ENCODE data around the gene PC.

PC gene

DNA sequence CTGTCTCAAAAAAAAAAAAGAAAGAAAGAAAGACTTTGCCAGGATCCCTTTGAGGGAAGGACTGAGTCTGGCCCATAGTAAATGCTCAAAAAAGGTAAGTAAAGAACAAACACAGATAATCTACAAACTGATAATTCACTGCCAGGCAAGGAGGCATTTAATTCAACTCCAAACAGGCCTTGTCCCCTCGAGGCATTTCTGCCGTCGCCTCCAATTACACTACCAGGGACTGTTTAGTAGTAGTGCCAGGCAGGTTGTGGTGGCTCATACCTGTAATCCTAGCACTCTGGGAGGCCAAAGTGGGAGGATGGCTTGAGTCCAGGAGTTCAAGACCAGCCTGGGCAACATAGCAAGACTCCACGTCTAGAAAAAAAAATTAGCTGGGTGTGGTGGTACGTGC, 43.7 kb downstream of the PC start:
- in situ Hi-C loops (cut with MboI; ENCODE audit: low sequenced_read_pairs) = no loop called here

DNA sequence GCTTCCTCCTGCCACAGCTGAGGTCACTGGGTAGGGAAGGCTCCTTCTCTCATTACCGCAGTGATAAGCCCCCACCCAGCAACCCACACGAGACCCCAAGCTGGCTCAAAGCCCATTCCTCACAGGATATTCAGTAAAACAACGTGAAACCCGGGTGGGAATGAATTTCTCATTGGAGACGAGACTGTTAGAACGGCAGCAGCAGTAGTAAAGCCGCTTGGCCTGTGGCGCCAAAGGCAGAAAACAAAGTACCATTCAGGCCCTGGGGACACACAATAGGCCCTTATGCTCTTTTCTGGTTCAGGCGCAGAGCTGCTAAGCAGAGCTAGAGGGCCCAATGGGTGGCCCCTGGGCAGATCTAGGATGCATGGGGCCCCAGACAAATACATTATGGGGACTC, 45.3 kb downstream of the PC start:
- in situ Hi-C loops (cut with MboI; ENCODE audit: low sequenced_read_pairs) = no loop called here

DNA sequence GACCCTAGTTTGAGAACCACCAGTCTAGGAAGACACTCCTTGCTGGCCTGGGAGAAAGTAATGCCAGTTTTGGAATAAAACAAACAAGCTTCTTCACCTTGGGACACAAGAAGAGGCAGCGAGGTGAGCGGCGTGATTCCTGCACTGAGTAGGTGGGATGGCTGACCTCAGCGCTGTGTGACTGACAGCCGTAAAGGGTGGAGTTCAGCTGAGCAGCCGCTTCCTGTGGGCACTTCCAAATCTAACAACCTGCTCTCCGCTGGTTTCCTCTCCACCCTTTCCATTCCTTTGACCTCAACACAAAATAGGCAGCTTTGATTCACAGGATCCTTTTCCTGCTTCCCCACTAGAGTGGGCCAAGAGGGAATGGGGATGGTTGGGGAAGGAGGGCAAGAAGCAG, 45.8 kb downstream of the PC start:
- in situ Hi-C loops (cut with MboI; ENCODE audit: low sequenced_read_pairs) = no loop called here

DNA sequence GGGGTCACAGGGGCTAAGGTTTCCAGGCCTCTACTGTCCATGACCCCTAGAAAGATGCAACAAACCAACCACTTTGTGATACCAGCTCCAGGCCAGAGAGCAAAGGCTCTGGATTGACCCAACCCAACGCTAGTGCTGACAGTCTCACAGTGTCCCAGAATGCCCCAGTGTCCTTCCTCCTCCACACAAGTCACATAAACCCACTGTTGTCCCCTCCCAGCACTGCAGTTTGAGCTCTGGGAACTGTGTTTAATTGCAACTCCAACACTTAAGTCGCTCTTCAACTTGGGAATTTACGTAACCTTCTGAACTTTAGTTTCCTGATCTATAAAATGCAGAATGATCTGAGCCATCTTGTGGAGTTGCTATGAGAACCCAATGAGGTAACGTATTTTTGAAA, 47.5 kb downstream of the PC start:
- in situ Hi-C loops (cut with MboI; ENCODE audit: low sequenced_read_pairs) = no loop called here

DNA sequence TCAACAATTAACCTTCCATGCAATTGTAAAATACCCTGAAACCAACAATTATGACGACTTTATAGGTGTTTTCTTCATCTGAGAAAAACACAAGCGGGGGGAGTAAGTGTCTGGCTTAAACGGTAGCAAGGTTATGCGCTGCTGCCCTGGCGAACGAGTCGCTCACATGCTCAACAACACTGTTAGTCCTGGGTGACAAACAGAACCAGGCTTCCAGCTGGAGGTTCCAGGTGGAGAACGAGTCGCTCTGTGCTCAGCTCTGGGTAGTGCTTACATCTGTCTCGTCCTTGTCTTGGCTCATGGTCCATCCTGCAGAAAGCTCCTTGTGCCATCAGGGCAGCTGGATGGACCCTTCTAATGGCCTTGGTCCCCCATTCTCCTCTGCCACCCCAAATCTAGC, 48.2 kb downstream of the PC start:
- in situ Hi-C loops (cut with MboI; ENCODE audit: low sequenced_read_pairs) = no loop called here

DNA sequence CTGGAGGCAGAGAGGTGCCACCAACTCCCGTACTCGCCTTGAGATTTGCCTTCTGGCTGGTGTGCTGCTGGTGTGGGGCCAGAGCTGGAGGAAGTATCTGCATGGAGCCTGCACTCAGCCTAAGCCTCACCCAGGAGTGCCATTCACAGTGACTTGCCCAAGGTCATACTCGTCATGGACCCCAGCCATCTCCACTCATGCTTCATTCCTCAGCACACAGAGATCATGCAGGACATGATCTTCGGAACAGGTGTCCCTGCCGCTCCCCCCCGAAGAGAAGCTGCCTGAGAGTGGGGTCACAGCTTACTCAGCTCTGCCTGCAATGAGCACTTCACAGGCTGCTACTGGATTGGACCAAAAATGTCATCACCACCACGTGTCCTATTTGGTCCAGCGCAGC, 49.0 kb downstream of the PC start:
- in situ Hi-C loops (cut with MboI; ENCODE audit: low sequenced_read_pairs) = no loop called here

DNA sequence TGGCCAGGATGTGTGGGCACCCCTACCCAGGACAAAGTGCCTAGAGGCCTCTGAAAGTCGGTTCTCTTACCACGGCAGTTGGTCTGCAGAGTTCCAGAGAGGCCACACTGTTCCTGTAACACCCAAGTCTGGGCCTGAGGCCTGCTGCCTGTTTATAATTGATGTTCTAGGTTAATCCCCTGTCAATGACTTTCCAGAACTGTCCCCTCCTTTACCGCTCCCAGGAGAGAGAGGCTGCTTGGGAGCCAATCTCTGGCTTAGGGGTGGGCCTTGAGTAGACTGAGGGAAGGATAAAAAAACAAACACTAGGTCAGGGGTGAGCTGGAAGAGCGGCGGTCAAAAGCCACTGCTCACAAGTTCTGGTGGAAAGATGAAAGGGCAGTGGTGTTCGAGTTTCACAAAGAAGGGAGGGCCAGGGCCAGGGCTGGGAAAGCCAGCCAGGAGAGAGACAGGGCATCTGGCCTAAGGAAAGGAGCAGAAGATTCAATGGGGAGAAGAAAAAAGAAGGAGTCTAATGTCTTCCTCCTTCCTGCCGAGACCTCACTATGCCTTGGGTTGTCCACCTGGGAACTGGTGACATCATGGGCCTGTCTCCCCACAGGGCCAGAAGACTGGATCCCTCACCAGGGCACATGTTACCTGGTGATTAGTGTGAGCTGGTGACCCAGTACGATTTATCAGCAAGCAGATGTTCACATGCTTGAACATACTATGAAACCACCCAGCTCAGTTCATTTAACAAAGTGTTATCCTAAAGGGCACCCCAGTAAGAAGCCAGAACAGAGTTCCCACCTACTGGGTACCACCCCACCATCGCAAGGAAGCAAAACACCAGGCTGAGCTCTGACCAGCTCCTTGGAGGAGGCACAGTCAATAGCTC, 50.2 kb downstream of the PC start:
- in situ Hi-C loops (cut with MboI; ENCODE audit: low sequenced_read_pairs) = no loop called here

DNA sequence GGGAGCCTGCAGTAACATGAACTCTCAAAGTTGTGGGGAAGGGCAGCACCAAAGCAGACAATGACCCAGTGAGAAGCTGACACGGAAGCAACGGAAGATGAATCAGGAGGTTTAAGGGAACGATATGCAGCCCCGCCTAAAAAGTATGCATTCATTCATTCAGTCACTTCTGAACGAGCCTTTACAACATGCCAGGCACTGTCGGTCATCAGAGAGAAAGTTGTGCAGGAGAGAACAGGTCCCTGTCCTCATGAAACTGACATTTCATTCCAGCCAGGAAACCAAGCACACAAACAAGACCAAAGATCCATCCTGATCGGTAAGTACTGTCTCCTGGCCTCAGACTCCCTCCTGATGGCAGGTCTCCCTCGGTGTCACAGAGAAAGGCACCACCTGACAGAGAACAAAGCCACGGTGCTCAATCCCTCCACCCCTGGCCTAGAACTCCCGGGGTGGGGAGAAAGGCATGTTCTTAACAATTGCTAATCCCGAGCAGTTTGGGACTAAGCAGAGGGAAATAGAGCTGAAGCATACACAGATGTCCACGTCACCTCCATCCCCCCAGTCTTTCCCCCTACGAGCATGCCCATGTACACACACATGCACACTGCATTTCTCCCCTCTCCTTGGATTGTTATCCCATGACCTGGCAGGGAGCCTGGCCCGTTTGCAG, 52.0 kb downstream of the PC start:
- in situ Hi-C loops (cut with MboI; ENCODE audit: low sequenced_read_pairs) = no loop called here

DNA sequence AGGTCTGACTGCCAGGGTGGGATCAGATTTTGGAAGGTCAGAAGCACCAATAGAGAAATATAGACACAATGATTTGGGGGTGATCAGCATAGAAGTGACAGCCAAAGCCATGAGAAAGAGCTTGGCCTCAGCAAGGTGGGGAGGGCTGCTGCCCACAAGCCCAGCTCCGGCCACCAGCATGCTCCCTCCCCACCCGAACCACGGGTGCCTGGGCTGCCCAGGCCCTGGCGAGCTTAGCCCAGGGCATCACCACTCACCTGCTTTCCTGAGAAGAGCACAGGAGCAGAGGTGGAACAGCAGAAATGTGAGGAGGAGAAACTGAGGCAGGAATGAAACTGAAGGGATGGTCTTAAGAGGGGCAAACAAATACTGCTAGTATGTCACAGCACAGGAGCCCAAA, 52.6 kb downstream of the PC start:
- in situ Hi-C loops (cut with MboI; ENCODE audit: low sequenced_read_pairs) = no loop called here

DNA sequence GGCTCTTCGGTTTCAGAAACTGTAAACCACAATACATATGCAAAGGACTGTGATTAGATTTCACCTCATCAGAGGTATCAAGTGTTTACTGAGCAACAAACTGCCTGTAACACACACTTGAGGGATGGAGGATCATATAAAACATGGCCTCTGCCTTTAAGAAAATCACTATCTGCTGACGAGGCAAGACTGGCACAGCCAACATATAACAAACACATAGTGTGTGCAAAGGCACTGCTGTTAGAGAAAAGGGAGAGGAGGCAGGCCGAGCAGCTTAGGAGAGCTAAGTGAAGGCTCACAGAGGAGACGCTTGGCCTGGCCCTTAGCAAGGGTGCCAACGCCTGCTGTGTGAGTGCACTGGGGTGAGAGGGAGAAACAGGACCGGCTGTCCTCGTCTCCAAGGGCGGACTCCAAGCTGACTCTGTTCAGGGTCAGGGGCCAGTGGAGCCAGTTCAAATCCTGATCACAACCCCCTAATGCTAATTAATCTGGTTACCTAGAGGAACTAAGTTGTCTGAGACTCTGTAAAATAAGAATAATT, 53.1 kb downstream of the PC start:
- in situ Hi-C loops (cut with MboI; ENCODE audit: low sequenced_read_pairs) = no loop called here

DNA sequence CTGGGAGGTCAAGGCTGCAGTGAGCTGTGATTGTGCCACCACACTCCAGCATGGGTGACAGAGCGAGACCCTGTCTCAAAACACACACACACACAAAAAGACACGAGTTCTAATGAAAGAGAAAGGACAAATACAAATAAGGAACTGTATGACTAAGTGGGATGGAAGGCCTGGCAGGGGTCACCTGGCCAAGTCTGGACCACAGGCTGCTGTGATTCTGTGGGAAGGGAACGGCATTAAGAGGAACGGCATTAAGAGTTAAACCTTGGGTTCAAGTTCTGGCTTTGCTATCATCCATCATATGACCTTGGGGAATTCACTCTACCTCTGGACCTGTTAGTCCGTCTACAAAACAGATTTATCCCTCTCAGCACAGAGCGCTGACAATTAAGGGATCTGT, 53.6 kb downstream of the PC start:
- in situ Hi-C loops (cut with MboI; ENCODE audit: low sequenced_read_pairs) = no loop called here

DNA sequence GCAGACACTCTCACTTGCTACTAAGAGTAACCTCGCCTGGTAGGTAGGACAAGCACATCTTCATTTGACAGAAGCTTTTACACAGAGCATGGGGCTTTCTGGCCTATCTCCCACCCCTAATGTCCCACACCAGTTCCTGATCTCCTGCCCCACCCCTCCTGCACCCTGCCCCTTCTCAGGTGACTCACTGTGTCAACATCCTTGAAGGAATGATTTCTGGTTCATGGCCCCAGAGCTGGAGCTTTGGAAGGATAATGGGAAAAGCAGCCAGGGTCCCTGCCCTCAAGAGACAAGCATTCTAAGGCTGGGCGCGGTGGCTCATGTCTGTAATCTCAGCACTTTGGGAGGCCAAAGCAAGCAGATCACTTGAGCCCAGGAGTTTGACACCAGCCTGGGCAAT, 54.1 kb downstream of the PC start:
- in situ Hi-C loops (cut with MboI; ENCODE audit: low sequenced_read_pairs) = no loop called here

DNA sequence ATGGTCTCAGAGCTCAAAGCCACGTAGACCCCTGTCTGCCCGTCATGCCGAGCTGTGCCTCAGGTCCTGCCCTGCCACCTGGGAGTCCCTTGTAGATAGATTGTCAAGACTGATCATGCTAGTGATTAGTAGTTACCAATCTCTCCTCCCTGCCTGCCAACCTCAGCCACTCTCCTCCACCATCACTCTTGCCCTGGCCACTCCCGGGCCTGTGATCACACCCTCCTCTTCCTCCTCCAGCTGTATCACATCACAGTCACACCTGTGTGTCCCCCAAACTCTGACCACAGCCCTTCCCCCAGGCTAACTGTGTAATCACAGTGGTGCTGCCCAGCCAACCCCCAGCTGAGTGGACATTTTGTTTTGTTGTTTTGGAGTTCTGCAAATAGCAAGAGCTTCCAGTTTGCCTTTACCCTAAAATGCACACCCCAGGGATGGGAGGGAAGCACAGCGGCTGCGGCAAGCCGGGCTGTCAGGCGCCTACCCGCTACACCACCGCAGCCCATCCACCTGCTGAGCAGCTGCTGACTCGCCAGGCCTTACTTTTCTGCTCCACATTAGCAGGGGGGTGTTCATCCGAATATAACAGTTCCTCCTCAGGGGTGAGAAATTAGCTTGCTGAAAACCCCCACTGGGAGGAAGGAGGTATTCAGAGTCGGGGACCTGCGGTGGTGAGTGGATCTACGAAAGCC, 55.6 kb downstream of the PC start:
- in situ Hi-C loops (cut with MboI; ENCODE audit: low sequenced_read_pairs) = no loop called here

DNA sequence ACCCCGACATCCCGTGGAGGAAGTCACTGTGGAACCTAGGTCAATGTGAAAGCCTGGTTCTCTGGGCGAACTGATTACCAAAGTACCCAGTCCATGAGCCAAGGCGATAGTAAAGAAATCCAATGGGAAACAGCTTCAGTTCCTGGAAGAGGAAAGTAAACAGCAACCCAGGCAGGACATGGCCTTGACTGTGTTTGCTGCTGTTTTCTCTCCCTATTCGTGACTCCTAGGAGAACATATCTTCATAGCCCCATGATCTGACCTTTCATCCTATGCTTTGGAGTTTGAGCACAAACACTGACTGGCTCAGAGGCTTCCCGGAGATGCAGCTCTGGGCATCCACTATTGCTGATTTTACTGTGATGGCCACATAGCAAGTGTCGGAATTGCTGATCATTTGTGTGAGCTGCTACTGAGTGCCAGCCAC, 56.2 kb downstream of the PC start:
- in situ Hi-C loops (cut with MboI; ENCODE audit: low sequenced_read_pairs) = no loop called here

DNA sequence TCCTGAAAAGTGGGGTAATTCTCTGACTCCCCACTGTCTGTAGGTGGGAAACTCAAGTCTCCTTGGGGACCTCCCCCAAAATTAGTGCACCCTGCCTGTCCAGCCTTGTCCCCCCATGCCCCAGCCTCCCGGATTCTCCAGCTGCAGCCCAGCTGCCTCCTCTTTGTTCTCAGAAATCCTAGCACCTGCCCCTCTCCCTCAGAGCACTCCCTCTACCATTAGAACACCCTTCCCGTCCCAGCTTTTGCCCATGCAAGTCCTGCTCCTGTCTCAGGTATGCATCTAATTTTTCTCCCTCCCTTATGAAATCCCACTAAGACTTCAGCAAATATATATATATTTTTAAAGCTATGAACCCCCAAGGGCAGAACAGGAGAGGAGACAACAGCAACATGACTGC, 64.0 kb downstream of the PC start:
- in situ Hi-C loops (cut with MboI; ENCODE audit: low sequenced_read_pairs) = no loop called here

DNA sequence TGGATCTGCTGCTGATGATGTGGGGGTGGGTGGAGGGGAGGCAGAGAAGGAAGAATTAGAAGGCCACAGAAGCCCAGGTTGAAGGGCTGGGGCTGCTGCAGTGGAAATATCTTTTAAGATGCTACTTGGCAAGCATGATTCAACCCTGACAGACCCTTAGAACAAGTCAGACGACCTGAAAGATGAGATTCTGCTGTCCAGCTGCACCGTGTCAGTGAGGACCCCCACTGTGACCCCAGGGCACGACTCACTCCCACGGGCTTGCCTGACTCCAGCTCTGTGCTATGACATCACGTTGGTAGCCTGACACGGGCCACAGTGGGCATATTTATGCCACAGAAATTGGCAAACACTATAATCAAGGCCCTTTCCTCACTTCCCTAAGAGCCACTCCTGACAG, 65.3 kb downstream of the PC start:
- in situ Hi-C loops (cut with MboI; ENCODE audit: low sequenced_read_pairs) = no loop called here

DNA sequence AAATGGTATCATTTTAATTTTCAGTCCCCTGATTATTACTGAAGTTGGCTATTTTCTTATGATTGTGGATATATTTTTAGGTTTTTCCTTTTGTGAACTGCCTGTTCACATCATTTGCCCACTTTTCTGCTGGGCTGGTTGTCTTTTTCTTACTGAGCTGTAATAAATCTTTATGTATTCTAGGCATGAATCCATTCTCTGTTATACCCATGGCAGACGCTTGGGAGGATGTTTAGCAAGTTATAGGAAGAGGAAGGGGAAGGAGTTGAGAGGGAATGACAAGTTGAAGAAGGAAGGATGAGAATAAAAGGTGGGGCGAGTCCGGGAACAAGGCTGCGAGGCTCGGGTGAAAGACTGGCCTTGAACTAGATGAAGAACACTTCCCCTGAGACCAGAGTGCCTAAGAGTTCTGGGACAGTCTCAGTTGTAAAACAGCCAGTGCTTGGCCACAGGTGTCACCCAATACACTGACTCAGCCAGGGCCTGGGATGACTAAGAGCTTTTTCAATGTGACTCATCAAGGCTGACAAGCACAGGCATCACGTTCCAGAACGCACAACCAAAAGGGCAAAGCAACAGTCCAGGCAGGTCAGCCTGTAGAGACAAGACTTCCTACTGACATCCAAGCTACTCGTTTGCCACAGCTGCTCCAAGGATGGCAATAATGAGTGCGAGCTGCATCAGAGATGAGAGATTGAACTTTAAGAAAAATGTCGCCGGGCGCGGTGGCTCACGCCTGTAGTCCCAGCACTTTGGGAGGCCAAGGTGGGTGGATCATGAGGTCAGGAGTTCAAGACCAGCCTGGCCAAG, 66.1 kb downstream of the PC start:
- in situ Hi-C loops (cut with MboI; ENCODE audit: low sequenced_read_pairs) = no loop called here

DNA sequence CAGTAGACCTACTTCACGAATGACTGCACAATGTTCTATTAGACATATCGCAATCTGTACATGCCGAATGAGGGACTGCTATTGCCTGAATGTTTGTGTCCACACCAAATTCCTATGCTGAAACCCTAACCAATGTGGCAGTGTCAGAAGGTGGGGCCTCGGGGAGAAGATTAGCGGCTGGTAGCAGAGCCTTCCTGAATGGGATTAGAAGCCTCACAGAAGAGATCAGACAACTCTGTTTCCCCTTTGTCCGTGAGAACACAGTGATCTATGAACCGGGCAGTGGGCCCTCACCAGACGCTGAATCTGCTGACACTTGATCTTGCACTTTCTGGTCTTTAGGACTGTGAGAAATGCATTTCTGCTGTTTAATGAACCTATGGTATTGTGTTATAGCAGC, 68.2 kb downstream of the PC start:
- in situ Hi-C loops (cut with MboI; ENCODE audit: low sequenced_read_pairs) = no loop called here

DNA sequence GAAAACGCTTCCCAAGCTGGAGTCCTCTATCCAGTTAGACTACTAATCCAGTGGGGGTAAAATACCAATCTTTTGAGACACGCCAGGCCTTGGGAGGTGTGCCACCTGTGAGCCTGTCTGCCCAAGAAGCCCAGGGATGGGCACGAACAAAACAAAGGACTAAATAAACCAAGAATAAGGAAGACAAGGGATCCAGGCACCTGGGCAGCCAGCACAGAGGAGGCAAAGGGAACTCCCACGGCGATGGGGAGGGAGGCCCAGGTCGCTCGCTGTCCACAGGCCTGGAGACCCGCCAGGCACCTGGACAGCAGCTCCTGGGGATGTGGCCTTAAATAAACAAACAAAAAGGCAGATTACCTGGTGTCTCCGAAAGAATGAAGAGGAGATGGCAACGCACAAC, 69.9 kb downstream of the PC start:
- in situ Hi-C loops (cut with MboI; ENCODE audit: low sequenced_read_pairs) = no loop called here

DNA sequence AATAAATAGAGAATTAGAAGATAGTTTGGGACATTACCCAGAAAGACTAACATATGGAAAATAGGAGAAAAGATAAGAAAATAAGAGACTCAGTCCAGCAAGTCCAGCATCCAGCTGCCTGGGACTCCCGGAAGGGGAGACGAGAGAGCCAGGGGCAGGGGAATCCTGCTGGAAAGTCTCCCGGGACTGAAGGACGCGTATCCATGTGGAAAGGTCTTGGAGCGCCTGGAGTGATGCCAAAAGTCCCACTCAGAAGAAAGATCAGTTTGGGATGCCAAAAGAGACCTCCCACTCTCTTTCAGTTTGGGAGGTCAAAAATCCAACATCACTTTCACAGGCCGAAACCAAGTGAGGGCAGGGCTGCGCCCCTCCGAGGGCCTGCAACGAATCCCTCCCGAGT, 70.7 kb downstream of the PC start:
- in situ Hi-C loops (cut with MboI; ENCODE audit: low sequenced_read_pairs) = no loop called here

DNA sequence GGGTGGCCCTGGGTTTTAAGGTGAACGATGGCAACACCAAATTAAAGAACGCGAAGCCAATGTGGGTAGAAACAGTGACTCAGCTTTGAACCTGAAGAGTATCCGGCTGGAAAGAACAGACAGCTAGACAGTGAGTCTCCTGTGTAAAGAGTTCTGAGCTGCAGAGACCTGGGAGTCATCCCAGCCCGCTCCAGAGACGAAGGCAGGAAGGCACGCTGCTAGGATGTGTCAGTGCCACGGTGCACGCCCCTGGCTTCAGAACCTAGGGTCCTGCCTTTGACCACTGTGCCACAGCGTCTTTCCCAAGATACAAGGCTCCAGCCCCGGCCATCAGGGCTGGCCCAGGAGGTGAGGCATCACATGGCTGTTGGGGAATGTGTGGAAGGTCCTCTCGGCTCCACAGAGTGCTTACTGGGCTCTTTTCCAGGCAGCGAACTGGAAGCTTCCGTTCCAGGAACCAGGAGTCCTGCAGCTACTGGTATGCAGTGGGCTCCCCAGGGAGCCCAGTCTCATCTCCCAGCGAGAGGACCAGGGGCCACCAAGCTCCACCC, 71.4 kb downstream of the PC start:
- in situ Hi-C loops (cut with MboI; ENCODE audit: low sequenced_read_pairs) = no loop called here

Measured in HL-60/S4 treated with phorbol 12-myristate 13-acetate at 8.2 ng/mL for 4 days and 3 days (cell line).